IMR-90 (cell line): ENCODE measurements around the gene OLFML3. TPM values are rescaled to one million over a fixed set of nuclear protein-coding genes. Genes with fewer than 3 reads are reported as not detected.

Experiments used
- ATAC-seq: fragments of 200-7000 bp; cut with Tn5 transposase; 2 replicates; pipeline ENCODE4 v1.9.1; 2020; ENCODE audit warnings: low read depth, mild to moderate bottlenecking, moderate library complexity
- BruUV-seq: library from RNA; stranded (reverse); fragments of 400-500 nt; replicated peaks from 2 replicates; lab custom pipeline; 2021; lab: Mats Ljungman, UMichigan
- CTCF ChIA-PET: fragments of 300-600 bp; formaldehyde crosslinking; extraction: SDS; loops from one replicate; lab custom pipeline; 2021; ENCODE audit warnings: antibody characterized with exemption; lab: Yijun Ruan, JAX
- POLR2A ChIA-PET: fragments of 300-600 bp; sonication (Branson Sonifier 250); formaldehyde crosslinking; loops from one replicate; lab custom pipeline; 2022; ENCODE audit warnings: antibody characterized with exemption; ENCODE audit not compliant: unreplicated experiment; lab: Charles Lee
- DNase-seq: peaks from one replicate; pipeline ENCODE4 v3.0.0; 2013
- H2AFZ ChIP-seq: replicated peaks from 2 replicates; pipeline ENCODE3; 2013; ENCODE audit warnings: low read length, mild to moderate bottlenecking; ENCODE audit not compliant: poor library complexity
- H2AK5ac ChIP-seq: 2 replicates; pipeline ENCODE4 v1.6.1; 2013; ENCODE audit warnings: low read depth, low read length, inconsistent platforms
- H2AK9ac ChIP-seq: replicated peaks from 2 replicates; pipeline ENCODE3; 2013; ENCODE audit warnings: mild to moderate bottlenecking, low read depth, low read length, moderate library complexity; ENCODE audit not compliant: poor library complexity
- H2BK120ac ChIP-seq: 2 replicates; pipeline ENCODE4 v1.6.1; 2013; ENCODE audit warnings: low read depth, low read length, inconsistent platforms
- H2BK15ac ChIP-seq: 3 replicates; pipeline ENCODE4 v1.6.1; 2013; ENCODE audit warnings: low read depth, low read length, inconsistent platforms
- H2BK20ac ChIP-seq: 2 replicates; pipeline ENCODE4 v1.6.1; 2013; ENCODE audit warnings: low read depth, mild to moderate bottlenecking, inconsistent platforms, low read length, moderate library complexity
- H2BK5ac ChIP-seq: 2 replicates; pipeline ENCODE4 v1.6.1; 2013; ENCODE audit warnings: mild to moderate bottlenecking, low read depth, low read length, inconsistent platforms; ENCODE audit not compliant: poor library complexity, severe bottlenecking
- H3K14ac ChIP-seq: replicated peaks from 2 replicates; pipeline ENCODE4 v1.6.1; 2013; ENCODE audit warnings: low read depth, low read length, inconsistent platforms
- H3K18ac ChIP-seq: 2 replicates; pipeline ENCODE4 v1.6.1; 2013; ENCODE audit warnings: low read depth, low read length, control low read depth
- H3K23ac ChIP-seq: 2 replicates; pipeline ENCODE4 v1.6.1; 2013; ENCODE audit warnings: low read depth, low read length, inconsistent platforms
- H3K27ac ChIP-seq: 2 replicates; pipeline ENCODE4 v1.5.1; 2013; ENCODE audit warnings: mild to moderate bottlenecking, control low read depth, low read length; ENCODE audit not compliant: insufficient read depth
- H3K27me3 ChIP-seq: 2 replicates; pipeline ENCODE4 v1.6.1; 2013; ENCODE audit warnings: low read length; ENCODE audit not compliant: control insufficient read depth, insufficient read depth
- H3K36me3 ChIP-seq: 2 replicates; pipeline ENCODE4 v1.6.1; 2013; ENCODE audit warnings: low read length, mixed read lengths; ENCODE audit not compliant: control insufficient read depth, insufficient read depth
- H3K4ac ChIP-seq: 2 replicates; pipeline ENCODE4 v1.6.1; 2013; ENCODE audit warnings: low read depth, low read length, inconsistent platforms
- H3K4me1 ChIP-seq: 2 replicates; pipeline ENCODE4 v1.6.1; 2013; ENCODE audit warnings: low read length, mixed read lengths; ENCODE audit not compliant: control insufficient read depth, insufficient read depth
- H3K4me2 ChIP-seq: 2 replicates; pipeline ENCODE4 v1.6.1; 2013; ENCODE audit warnings: low read depth, mild to moderate bottlenecking, control low read depth, low read length, moderate library complexity
- H3K4me3 ChIP-seq: 2 replicates; pipeline ENCODE4 v1.5.1; 2013; ENCODE audit warnings: low read depth, mild to moderate bottlenecking, control low read depth, low read length, moderate library complexity; ENCODE audit not compliant: insufficient read depth
- H3K56ac ChIP-seq: 2 replicates; pipeline ENCODE4 v1.6.1; 2013; ENCODE audit warnings: low read length, inconsistent platforms; ENCODE audit not compliant: insufficient read depth; ENCODE audit errors: extremely low read depth
- H3K79me1 ChIP-seq, 2 experiments: 2 replicates each; pipeline ENCODE4 v1.6.1; 2013; ENCODE audit warnings: low read length in 2 of 2, inconsistent platforms in 1 of 2, low read depth in 1 of 2
- H3K9ac ChIP-seq: 2 replicates; pipeline ENCODE4 v1.6.1; 2013; ENCODE audit warnings: low read depth, low read length, control low read depth
- H3K9me1 ChIP-seq: 2 replicates; pipeline ENCODE4 v1.6.1; 2013; ENCODE audit warnings: low read length, inconsistent platforms; ENCODE audit not compliant: insufficient read depth
- H3K9me3 ChIP-seq: 2 replicates; pipeline ENCODE4 v1.6.1; 2013; ENCODE audit warnings: low read length; ENCODE audit not compliant: control insufficient read depth, insufficient read depth
- H4K20me1 ChIP-seq: 2 replicates; pipeline ENCODE4 v1.6.1; 2013; ENCODE audit warnings: low read length, inconsistent platforms; ENCODE audit not compliant: insufficient read depth
- H4K5ac ChIP-seq: 2 replicates; pipeline ENCODE4 v1.6.1; 2013; ENCODE audit warnings: mild to moderate bottlenecking, low read depth, low read length, control low read depth
- H4K8ac ChIP-seq, 2 experiments: 2 replicates each; pipeline ENCODE4 v1.6.1; 2013; ENCODE audit warnings: low read depth in 2 of 2, low read length in 2 of 2, control low read depth in 1 of 2, inconsistent platforms in 1 of 2
- H4K91ac ChIP-seq: 2 replicates; pipeline ENCODE4 v1.6.1; 2013; ENCODE audit warnings: low read depth, low read length, inconsistent platforms; ENCODE audit not compliant: insufficient read depth
- BHLHE40 ChIP-seq: fragments of 150-350 bp; IDR thresholded peaks from 2 replicates; pipeline ENCODE4 v1.6.1; 2016; ENCODE audit warnings: mild to moderate bottlenecking, low read depth, low read length
- CEBPB ChIP-seq: IDR thresholded peaks from 2 replicates; pipeline ENCODE4 v1.6.1; 2012; ENCODE audit warnings: low read depth, low read length, improper control_type of control experiment
- CHD1 ChIP-seq: IDR thresholded peaks from 2 replicates; pipeline ENCODE4 v1.6.1; 2012; ENCODE audit warnings: low read depth, low read length, improper control_type of control experiment
- FOS ChIP-seq: fragments of 150-350 bp; IDR thresholded peaks from 2 replicates; pipeline ENCODE4 v1.6.1; 2016; ENCODE audit warnings: low read depth, low read length
- MAFK ChIP-seq: IDR thresholded peaks from 2 replicates; pipeline ENCODE4 v1.6.1; 2012; ENCODE audit warnings: low read depth, low read length, improper control_type of control experiment
- MAZ ChIP-seq: IDR thresholded peaks from 2 replicates; pipeline ENCODE4 v1.6.1; 2012; ENCODE audit warnings: low read depth, mild to moderate bottlenecking, low read length, improper control_type of control experiment, moderate library complexity, borderline replicate concordance
- MXI1 ChIP-seq: IDR thresholded peaks from 2 replicates; pipeline ENCODE4 v1.6.1; 2012; ENCODE audit warnings: low read depth, mild to moderate bottlenecking, low read length, moderate library complexity, borderline replicate concordance
- NFE2L2 ChIP-seq: fragments of 150-350 bp; IDR thresholded peaks from 2 replicates; pipeline ENCODE4 v1.6.1; 2016; ENCODE audit warnings: low read depth, mild to moderate bottlenecking, low read length
- POLR2A ChIP-seq: IDR thresholded peaks from 2 replicates; pipeline ENCODE4 v1.6.1; 2012; ENCODE audit warnings: mild to moderate bottlenecking, low read depth, low read length
- RAD21 ChIP-seq: IDR thresholded peaks from 2 replicates; pipeline ENCODE4 v1.6.1; 2012; ENCODE audit warnings: low read length, improper control_type of control experiment
- RCOR1 ChIP-seq: IDR thresholded peaks from 2 replicates; pipeline ENCODE4 v1.6.1; 2012; ENCODE audit warnings: mild to moderate bottlenecking, low read length, improper control_type of control experiment; ENCODE audit not compliant: insufficient replicate concordance
- RFX5 ChIP-seq: IDR thresholded peaks from 2 replicates; pipeline ENCODE4 v1.8.0; 2012; ENCODE audit warnings: low read depth, mild to moderate bottlenecking, low read length, moderate library complexity
- SMC3 ChIP-seq: fragments of 150-350 bp; IDR thresholded peaks from 2 replicates; pipeline ENCODE4 v1.6.1; 2016; ENCODE audit warnings: low read depth, mild to moderate bottlenecking, antibody characterized with exemption, low read length, moderate library complexity
- WGBS, 2 experiments: methylation state at CpG; one replicate each; pipeline versions ENCODE4 v1.1.5 to v1.1.7; 2013; ENCODE audit warnings: missing lambda C conversion rate in 2 of 2; ENCODE audit not compliant: insufficient read length in 1 of 2; ENCODE audit errors: extremely low coverage in 2 of 2; 5-methylcytosine and 5-hydroxymethylcytosine counted together
- dilution Hi-C: fragments of 300-500 bp; cut with HindIII; formaldehyde crosslinking; loops from one replicate; pipeline ENCODE4 v1.14.3; 2018; ENCODE audit warnings: low sequenced_read_pairs; ENCODE audit not compliant: unreplicated experiment
- in situ Hi-C: fragments of 300-500 bp; cut with MboI; formaldehyde crosslinking; loops from 3 replicates; pipeline ENCODE4 v1.14.3; 2019; ENCODE audit warnings: low sequenced_read_pairs, inconsistent platforms, mixed read lengths
- intact Hi-C: fragments of 100-400 bp; cut with micrococcal nuclease; formaldehyde crosslinking; loops from 2 replicates; pipeline ENCODE4 v1.10.0; 2022
- polyA plus RNA-seq, 3 experiments: library from polyadenylated mRNA; depleted of rRNA; stranded (reverse); fragments of >200 nt; gene quantifications; 2 replicates each; pipeline ENCODE4 v1.2.3, GENCODE V29; 2012; ENCODE audit warnings: low replicate concordance in 1 of 3
- total RNA-seq: library from RNA; depleted of rRNA; stranded (reverse); fragments of >200 nt; gene quantifications from 2 replicates; pipeline ENCODE4 v1.2.3, GENCODE V29; 2012
- TF ChIP-seq, protein P1 (sequence below): fragments of 150-350 bp; IDR thresholded peaks from 2 replicates; pipeline ENCODE4 v1.6.1; 2017; ENCODE audit warnings: mild to moderate bottlenecking, antibody characterized with exemption, low read length, low read depth
- TF ChIP-seq, protein P2 (sequence below): fragments of 150-350 bp; IDR thresholded peaks from 2 replicates; pipeline ENCODE4 v1.6.1; 2016; ENCODE audit warnings: low read depth, mild to moderate bottlenecking, low read length, moderate library complexity, borderline replicate concordance
- TF ChIP-seq, protein P3 (sequence below): conservative IDR thresholded peaks from 2 replicates; pipeline ENCODE4 v1.5.1; 2012; ENCODE audit warnings: mild to moderate bottlenecking, low read depth, low read length, improper control_type of control experiment

The OLFML3 gene
- total and polyA plus RNA-seq, 2 of the 4 experiments (the other 2 are of a cell fraction): 40.9 to 71.3 TPM

DNA sequence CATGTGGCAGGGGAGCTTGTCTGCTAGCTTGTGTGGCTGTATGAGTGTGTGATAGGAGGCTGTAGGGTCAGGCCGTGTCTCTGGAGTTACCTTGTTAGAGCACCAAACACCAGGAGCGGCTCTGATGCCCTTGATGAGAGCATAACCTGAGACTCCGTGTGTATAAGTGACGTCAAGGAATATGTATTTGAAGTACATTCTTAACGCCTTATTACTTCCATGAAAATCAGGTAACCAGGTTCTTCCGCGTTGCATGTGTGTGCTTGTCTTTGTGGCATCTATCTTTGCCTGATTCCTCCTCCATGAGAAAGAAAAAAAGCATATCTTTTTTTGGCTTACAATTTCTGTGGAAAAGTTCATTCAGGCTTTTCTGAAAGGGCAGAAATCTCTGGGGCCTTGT lies 4.6 kb downstream of the OLFML3 start:
- Histone ChIP-seq H3K4me3 (no peak overlapping the region), H3K4me2 (peak overlapping the region; percentile 84; the same call in 1 of the 2 replicates), H3K4me1 (peaks cover 19% of the 10 kb centered on the region), H3K27ac (peak overlapping the region; percentile 60; the same call in 1 of the 2 replicates), H3K9me1 (peaks cover 12% of the 10 kb centered on the region), H3K14ac (peak overlapping the region; percentile 38), H3K56ac (no peak overlapping the region), H4K5ac (peak overlapping the region; percentile 39; the same call in 1 of the 2 replicates), H3K23ac (peak overlapping the region; percentile 27; the same call in 1 of the 2 replicates), H3K18ac (peak overlapping the region; percentile 48; the same call in 1 of the 2 replicates), H3K27me3 (no peaks in the 10 kb centered on the region), H3K9me3 (no peaks in the 10 kb centered on the region), H2BK120ac (peak overlapping the region; percentile 50), H2BK15ac (peak overlapping the region; percentile 61; the same call in 2 of the 3 replicates), H2AFZ (peak overlapping the region; percentile 49), H4K91ac (peak overlapping the region; percentile 87), H3K79me1 (peaks cover 0 to 24% of the 10 kb centered on the region in 2 experiments; a peak in 2 of 4 replicates), H2BK5ac (peak overlapping the region; percentile 59), H3K36me3 (peaks cover 2% of the 10 kb centered on the region; the same call in 1 of the 2 replicates), H4K20me1 (no peaks in the 10 kb centered on the region), H2AK5ac (peak overlapping the region; percentile 90), H3K9ac (peak overlapping the region; percentile 2; the same call in 1 of the 2 replicates), H2BK20ac (peak overlapping the region; percentile 46; the same call in 1 of the 2 replicates), H3K4ac (peak overlapping the region; percentile 75), H2AK9ac (no peak overlapping the region), H4K8ac (peak overlapping the region in 1 of 2 experiments; percentile 47; a peak in 1 of 4 replicates)
- DNase-seq (no peak), ATAC-seq (no peak)
- 83% methylated on average over 1 of the region's 7 CpGs; no CpG with 5 or more reads in 1 of the 2 experiments for WGBS, 2 experiments
- TF ChIP-seq POLR2A (no peak), MAFK (no peak), RAD21 (no peak), FOS (no peak), RFX5 (no peak), RCOR1 (no peak), SMC3 (no peak), NFE2L2 (no peak), MAZ (no peak), CHD1 (no peak), BHLHE40 (no peak), MXI1 (no peak), CEBPB (no peak)
- TF ChIP-seq, protein P1, sequence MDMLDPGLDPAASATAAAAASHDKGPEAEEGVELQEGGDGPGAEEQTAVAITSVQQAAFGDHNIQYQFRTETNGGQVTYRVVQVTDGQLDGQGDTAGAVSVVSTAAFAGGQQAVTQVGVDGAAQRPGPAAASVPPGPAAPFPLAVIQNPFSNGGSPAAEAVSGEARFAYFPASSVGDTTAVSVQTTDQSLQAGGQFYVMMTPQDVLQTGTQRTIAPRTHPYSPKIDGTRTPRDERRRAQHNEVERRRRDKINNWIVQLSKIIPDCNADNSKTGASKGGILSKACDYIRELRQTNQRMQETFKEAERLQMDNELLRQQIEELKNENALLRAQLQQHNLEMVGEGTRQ: no peak
- TF ChIP-seq, protein P2, sequence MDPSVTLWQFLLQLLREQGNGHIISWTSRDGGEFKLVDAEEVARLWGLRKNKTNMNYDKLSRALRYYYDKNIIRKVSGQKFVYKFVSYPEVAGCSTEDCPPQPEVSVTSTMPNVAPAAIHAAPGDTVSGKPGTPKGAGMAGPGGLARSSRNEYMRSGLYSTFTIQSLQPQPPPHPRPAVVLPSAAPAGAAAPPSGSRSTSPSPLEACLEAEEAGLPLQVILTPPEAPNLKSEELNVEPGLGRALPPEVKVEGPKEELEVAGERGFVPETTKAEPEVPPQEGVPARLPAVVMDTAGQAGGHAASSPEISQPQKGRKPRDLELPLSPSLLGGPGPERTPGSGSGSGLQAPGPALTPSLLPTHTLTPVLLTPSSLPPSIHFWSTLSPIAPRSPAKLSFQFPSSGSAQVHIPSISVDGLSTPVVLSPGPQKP: no peak
- TF ChIP-seq, protein P3, sequence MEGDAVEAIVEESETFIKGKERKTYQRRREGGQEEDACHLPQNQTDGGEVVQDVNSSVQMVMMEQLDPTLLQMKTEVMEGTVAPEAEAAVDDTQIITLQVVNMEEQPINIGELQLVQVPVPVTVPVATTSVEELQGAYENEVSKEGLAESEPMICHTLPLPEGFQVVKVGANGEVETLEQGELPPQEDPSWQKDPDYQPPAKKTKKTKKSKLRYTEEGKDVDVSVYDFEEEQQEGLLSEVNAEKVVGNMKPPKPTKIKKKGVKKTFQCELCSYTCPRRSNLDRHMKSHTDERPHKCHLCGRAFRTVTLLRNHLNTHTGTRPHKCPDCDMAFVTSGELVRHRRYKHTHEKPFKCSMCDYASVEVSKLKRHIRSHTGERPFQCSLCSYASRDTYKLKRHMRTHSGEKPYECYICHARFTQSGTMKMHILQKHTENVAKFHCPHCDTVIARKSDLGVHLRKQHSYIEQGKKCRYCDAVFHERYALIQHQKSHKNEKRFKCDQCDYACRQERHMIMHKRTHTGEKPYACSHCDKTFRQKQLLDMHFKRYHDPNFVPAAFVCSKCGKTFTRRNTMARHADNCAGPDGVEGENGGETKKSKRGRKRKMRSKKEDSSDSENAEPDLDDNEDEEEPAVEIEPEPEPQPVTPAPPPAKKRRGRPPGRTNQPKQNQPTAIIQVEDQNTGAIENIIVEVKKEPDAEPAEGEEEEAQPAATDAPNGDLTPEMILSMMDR: no peak
- in situ Hi-C loops: loop anchor here (5.0 kb wide), 1 partner anchor 298 kb away; no protein-coding TSS in a partner anchor
- intact Hi-C loops: no loop called here
- CTCF ChIA-PET: no interaction called here
- dilution Hi-C loops: no loop called here
- BruUV-seq: no TSS peak
- POLR2A ChIA-PET: no interaction called here
